HG02981 (cell line): Measurements from ENCODE around the gene GCN1.
"Not testable (repeated sequence)": the region's sequence is repeated elsewhere in the genome, so short reads cannot be mapped to it uniquely, and the experiment has no call there.

Source experiments
- ATAC-seq: cut with Tn5 transposase; IDR thresholded peaks from one replicate; pipeline ENCODE4 v1.9.1; 2021; ENCODE audit warnings: mild to moderate bottlenecking, moderate library complexity; ENCODE audit not compliant: unreplicated experiment

The GCN1 gene

GRCh38 chr12:120215766-120216735 lies 21.5 kb upstream of the GCN1 start:
- no peak for ATAC-seq

- no peak for ATAC-seq
Observed at GRCh38 chr12:120215357-120215735, 20.8 kb upstream of the GCN1 start.

- no peak for ATAC-seq
Observed at GRCh38 chr12:120214626-120215356, 20.3 kb upstream of the GCN1 start.

- no peak for ATAC-seq
Observed at GRCh38 chr12:120213758-120214157, 19.2 kb upstream of the GCN1 start.

GRCh38 chr12:120213182-120213581 lies 18.7 kb upstream of the GCN1 start:
- ATAC-seq, result not testable (repeated sequence)

- no peak for ATAC-seq
Observed at GRCh38 chr12:120212301-120212700, 17.8 kb upstream of the GCN1 start.

GRCh38 chr12:120211904-120212283 lies 17.4 kb upstream of the GCN1 start:
- no peak for ATAC-seq

GRCh38 chr12:120211243-120211903 lies 16.9 kb upstream of the GCN1 start:
- no peak for ATAC-seq

- ATAC-seq, result no peak
Observed at GRCh38 chr12:120209851-120210250, 15.3 kb upstream of the GCN1 start.

- ATAC-seq, result no peak
Observed at GRCh38 chr12:120207227-120207626, 12.7 kb upstream of the GCN1 start.

- not testable (repeated sequence) for ATAC-seq
Observed at GRCh38 chr12:120206781-120207180, 12.3 kb upstream of the GCN1 start.

- no peak for ATAC-seq
Observed at GRCh38 chr12:120206228-120206627, 11.7 kb upstream of the GCN1 start.

GRCh38 chr12:120204171-120204570 lies 9.7 kb upstream of the GCN1 start:
- ATAC-seq, result no peak

- no peak for ATAC-seq
Observed at GRCh38 chr12:120200364-120200800, 5.9 kb upstream of the GCN1 start.

GRCh38 chr12:120199595-120200306 lies 5.2 kb upstream of the GCN1 start:
- no peak for ATAC-seq

GRCh38 chr12:120199025-120199424 lies 4.5 kb upstream of the GCN1 start:
- ATAC-seq, result no peak

GRCh38 chr12:120197542-120197887 lies 3.0 kb upstream of the GCN1 start:
- no peak for ATAC-seq

GRCh38 chr12:120196817-120197541 lies 2.5 kb upstream of the GCN1 start:
- ATAC-seq, result not testable (repeated sequence)

GRCh38 chr12:120196363-120196762 lies 1.8 kb upstream of the GCN1 start:
- no peak for ATAC-seq

GRCh38 chr12:120194226-120194533 lies 335 bp downstream of the GCN1 start:
- no peak for ATAC-seq
